ENCODE data around the gene RPTOR.
A peak's percentile ranks its signal among the peaks of the same experiment; 100 is the strongest.

Gene RPTOR, protein sequence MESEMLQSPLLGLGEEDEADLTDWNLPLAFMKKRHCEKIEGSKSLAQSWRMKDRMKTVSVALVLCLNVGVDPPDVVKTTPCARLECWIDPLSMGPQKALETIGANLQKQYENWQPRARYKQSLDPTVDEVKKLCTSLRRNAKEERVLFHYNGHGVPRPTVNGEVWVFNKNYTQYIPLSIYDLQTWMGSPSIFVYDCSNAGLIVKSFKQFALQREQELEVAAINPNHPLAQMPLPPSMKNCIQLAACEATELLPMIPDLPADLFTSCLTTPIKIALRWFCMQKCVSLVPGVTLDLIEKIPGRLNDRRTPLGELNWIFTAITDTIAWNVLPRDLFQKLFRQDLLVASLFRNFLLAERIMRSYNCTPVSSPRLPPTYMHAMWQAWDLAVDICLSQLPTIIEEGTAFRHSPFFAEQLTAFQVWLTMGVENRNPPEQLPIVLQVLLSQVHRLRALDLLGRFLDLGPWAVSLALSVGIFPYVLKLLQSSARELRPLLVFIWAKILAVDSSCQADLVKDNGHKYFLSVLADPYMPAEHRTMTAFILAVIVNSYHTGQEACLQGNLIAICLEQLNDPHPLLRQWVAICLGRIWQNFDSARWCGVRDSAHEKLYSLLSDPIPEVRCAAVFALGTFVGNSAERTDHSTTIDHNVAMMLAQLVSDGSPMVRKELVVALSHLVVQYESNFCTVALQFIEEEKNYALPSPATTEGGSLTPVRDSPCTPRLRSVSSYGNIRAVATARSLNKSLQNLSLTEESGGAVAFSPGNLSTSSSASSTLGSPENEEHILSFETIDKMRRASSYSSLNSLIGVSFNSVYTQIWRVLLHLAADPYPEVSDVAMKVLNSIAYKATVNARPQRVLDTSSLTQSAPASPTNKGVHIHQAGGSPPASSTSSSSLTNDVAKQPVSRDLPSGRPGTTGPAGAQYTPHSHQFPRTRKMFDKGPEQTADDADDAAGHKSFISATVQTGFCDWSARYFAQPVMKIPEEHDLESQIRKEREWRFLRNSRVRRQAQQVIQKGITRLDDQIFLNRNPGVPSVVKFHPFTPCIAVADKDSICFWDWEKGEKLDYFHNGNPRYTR (N-terminal part only)

DNA sequence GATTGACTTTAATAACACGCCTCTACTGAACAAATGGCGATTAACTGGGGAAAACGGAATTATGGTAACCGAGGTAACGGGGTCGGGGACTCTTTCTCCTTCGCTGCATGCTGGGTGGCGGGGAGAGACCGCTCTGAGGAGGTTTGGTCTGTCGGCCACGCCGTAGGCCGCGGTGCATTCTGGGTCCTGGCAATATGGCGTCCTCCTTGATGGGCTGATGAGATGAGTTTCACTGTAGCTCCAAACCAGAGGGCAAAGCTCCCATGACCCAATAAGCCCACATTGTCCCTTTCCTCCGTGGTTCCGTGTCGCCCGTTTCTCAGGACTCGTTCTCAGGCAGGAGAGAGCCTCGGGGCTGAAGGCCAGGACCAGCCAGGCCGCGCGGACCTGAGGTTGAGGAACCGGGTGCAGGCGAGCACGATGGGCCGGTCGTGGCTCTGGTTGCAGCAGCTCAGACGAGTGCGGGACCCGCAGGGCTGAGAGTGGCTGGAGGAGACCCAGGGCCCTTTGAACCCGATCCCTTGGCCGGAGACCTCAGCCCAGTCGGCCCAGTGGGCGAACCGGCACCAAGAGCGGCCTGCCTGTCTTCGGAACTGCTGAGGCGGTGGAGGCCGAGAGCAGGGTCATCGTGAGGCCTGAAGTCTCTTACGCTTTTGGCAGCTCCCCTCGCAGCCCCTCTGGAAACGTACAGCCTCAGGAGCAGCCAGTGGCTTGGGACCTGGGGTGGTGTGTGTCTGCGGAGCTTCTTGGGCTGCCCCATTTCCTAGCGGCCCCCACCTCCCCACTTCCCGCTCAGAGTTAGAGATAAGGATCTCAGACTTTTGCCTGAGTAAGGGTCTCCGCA is at the start of gene RPTOR:
Gene RPTOR, plus strand, starts transcription at position 184 of the 844 bp plus-strand sequence. CDS start 792 bp downstream, outside the sequence.
- peaks cover 16% of the 10 kb centered on the region for H3K27me3 Mint-ChIP-seq
- H3K27ac Mint-ChIP-seq (ENCODE audit: low read depth), result peak within 1 kb of the TSS; percentile 82
- ATAC-seq (replicated peaks; ENCODE audit: extremely low read depth, poor library complexity, severe bottlenecking), result peak; percentile 95
- H3K4me3 Mint-ChIP-seq, result peak within 1 kb of the TSS; percentile 85
- H3K4me1 Mint-ChIP-seq, result peaks cover 16% of the 10 kb centered on the region
- peak; percentile 76 to 78 for DNase-seq (ENCODE audit: low spot score in 2 of 2)
- H3K36me3 Mint-ChIP-seq (ENCODE audit: insufficient read depth), result peaks cover 6% of the 10 kb centered on the region
- H3K9me3 Mint-ChIP-seq, result no peaks in the 10 kb centered on the region

DNA sequence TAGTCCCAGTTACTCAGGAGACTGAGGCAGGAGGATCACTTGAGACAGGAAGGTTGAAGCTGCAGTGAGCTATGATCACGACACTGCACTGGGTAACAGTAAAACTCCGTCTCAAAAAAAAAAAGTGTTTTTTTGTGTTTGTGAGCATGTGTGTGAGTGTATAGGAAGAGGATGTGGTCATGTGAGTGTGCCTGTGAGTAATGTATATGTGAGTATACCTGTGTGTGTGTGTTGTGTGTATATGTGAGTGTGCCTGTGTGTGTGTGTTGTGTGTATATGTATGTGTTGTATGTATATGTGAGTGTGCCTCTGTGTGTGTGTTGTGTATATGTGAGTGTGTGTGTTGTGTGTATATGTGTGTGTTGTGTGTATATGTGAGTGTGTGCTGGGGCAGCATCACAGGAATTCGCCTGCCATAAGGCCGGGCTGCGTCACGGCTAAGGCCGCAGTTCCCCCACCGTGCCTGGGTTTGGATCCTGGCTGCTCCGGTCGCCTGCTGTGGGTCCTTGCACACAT is 46.9 kb upstream of the RPTOR start:
- Mint-ChIP-seq H3K4me1 (no peaks in the 10 kb centered on the region), H3K27me3 (peaks cover 10% of the 10 kb centered on the region), H3K36me3 (ENCODE audit: insufficient read depth) (no peaks in the 10 kb centered on the region), H3K4me3 (no peak overlapping the region), H3K9me3 (no peaks in the 10 kb centered on the region), H3K27ac (ENCODE audit: low read depth) (no peak overlapping the region)
- ATAC-seq (replicated peaks; ENCODE audit: extremely low read depth, poor library complexity, severe bottlenecking), result no peak
- DNase-seq (ENCODE audit: low spot score in 2 of 2), result no peak

DNA sequence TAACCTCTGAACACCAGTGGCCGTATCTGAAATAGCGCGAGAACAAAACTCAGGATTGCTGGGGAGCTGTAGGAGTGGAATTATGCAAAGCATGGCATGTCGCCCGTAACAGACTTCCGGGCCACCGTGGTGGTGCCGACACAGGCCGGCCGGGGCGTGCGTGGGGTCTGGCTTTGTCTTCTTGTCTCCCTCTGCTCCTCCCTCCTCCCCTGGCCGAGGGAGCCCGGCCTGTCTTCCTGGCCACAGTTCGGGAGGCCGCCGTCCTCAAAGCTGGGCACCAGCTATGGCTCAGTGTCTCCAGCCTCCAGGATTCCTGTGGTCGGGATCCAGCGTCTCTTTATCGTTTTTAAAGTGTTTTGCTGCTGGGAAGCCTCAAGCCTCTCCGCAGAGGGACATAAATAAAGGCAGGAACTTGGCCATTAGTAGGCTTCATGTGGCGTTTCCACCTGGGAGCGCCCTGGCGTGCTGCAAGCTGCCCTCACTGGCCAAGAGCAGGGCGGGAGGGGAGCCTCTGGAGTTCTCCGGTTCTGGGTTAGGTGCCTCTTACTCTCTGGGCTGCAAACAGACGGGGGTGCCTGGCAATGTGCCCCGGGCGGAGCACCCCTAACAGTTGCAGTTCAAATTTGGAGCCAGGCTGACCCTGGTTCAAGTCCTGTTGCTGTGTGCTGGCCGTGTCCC is 46.3 kb upstream of the RPTOR start:
- H3K4me3 Mint-ChIP-seq, result no peak overlapping the region
- H3K27me3 Mint-ChIP-seq, result peaks cover 11% of the 10 kb centered on the region
- no peaks in the 10 kb centered on the region for H3K36me3 Mint-ChIP-seq (ENCODE audit: insufficient read depth)
- DNase-seq (ENCODE audit: low spot score in 2 of 2) (no peak), ATAC-seq (replicated peaks; ENCODE audit: extremely low read depth, poor library complexity, severe bottlenecking) (no peak)
- H3K4me1 Mint-ChIP-seq, result no peaks in the 10 kb centered on the region
- H3K9me3 Mint-ChIP-seq, result no peaks in the 10 kb centered on the region
- H3K27ac Mint-ChIP-seq (ENCODE audit: low read depth), result no peak overlapping the region

DNA sequence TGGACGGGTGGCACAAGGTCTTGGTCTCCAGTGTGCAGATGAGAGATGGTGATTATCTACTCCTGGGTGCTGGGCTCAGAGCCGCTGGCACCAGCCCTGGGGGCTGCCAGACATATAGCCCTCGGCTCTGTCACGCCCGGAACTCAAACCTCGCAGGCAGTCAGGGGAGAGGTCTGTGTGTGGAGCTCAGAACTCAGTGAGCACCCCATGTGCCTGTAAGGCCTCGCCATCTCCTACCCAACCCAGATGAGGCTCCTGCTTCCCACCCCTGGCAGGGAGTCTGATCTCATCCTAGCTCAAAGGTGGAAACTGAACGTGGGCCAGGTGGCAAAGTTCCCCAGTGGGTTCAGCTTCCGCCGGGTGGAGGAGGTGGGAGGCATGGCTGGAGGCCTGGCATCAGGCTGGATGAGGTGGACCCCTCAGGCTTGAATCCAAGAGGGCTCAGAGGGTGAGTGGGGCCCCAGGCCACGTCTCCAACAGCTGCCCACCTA is 45.7 kb upstream of the RPTOR start:
- Mint-ChIP-seq H3K27ac (ENCODE audit: low read depth) (no peak overlapping the region), H3K36me3 (ENCODE audit: insufficient read depth) (no peaks in the 10 kb centered on the region), H3K4me1 (no peaks in the 10 kb centered on the region), H3K27me3 (peaks cover 17% of the 10 kb centered on the region), H3K4me3 (no peak overlapping the region), H3K9me3 (no peaks in the 10 kb centered on the region)
- ATAC-seq (replicated peaks; ENCODE audit: extremely low read depth, poor library complexity, severe bottlenecking) (no peak), DNase-seq (ENCODE audit: low spot score in 2 of 2) (no peak)

DNA sequence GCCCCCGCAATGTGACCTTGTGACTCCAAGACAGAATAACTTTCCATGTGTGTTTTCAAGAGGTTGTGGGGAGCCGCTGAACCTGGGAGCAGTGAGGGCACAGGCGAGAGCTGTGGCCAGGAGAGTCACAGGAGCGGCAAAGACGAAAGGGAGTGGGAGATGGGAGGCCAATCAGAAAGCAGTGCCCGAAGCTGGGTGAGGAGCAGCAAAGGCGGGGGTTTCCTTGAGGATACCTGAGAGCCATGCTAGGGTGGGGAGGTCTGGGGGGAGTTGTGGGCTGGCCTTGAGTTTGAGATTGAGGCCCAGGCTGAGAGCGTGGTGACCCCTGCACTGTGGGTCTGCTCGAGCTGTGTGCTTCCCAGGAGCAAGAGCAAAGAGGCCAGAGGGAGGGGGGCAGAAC is 45.1 kb upstream of the RPTOR start:
- Mint-ChIP-seq H3K27me3 (peaks cover 23% of the 10 kb centered on the region), H3K27ac (ENCODE audit: low read depth) (no peak overlapping the region), H3K4me3 (no peak overlapping the region), H3K4me1 (no peaks in the 10 kb centered on the region), H3K9me3 (no peaks in the 10 kb centered on the region), H3K36me3 (ENCODE audit: insufficient read depth) (no peaks in the 10 kb centered on the region)
- ATAC-seq (replicated peaks; ENCODE audit: extremely low read depth, poor library complexity, severe bottlenecking), result no peak
- DNase-seq (ENCODE audit: low spot score in 2 of 2), result no peak

DNA sequence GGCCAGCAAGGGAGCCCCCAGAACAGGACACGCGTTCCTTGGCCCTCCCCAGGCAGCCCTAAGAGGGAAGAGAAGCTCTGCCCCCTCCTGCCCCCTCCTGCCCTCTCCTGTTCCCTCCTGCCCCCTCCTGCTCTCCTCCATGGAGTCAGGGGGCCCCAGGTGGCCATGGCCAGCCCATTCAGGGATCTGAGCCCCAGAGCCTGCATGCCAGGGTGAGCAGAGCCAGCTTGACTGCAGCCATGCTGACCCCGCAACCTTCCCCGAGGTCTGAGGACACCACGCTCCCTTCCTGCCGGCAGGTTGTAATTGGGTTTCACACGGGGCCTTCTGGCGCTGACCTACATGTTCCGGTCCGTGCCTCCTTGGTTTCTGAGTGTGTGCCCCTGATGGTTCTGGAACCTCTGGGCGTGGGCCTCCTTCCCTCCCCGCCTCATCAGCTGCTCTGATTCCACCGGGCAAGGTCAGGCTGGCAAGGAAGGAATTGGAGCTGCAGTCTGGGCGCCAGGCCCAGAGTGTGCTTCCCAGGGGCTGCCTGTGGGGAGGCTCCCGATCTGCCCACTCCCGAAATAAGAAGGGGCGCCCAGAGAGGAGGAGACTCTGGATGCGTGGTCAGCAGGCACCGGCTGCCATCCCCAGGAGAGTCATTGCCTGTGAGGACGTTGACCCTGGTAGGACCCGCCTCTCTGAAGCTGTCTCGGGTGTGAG is 44.5 kb upstream of the RPTOR start:
- H3K36me3 Mint-ChIP-seq (ENCODE audit: insufficient read depth), result no peaks in the 10 kb centered on the region
- DNase-seq (ENCODE audit: low spot score in 2 of 2), result no peak
- no peaks in the 10 kb centered on the region for H3K9me3 Mint-ChIP-seq
- H3K4me3 Mint-ChIP-seq, result no peak overlapping the region
- ATAC-seq (replicated peaks; ENCODE audit: extremely low read depth, poor library complexity, severe bottlenecking), result no peak
- H3K27me3 Mint-ChIP-seq, result peaks cover 29% of the 10 kb centered on the region
- H3K27ac Mint-ChIP-seq (ENCODE audit: low read depth), result no peak overlapping the region
- no peaks in the 10 kb centered on the region for H3K4me1 Mint-ChIP-seq

DNA sequence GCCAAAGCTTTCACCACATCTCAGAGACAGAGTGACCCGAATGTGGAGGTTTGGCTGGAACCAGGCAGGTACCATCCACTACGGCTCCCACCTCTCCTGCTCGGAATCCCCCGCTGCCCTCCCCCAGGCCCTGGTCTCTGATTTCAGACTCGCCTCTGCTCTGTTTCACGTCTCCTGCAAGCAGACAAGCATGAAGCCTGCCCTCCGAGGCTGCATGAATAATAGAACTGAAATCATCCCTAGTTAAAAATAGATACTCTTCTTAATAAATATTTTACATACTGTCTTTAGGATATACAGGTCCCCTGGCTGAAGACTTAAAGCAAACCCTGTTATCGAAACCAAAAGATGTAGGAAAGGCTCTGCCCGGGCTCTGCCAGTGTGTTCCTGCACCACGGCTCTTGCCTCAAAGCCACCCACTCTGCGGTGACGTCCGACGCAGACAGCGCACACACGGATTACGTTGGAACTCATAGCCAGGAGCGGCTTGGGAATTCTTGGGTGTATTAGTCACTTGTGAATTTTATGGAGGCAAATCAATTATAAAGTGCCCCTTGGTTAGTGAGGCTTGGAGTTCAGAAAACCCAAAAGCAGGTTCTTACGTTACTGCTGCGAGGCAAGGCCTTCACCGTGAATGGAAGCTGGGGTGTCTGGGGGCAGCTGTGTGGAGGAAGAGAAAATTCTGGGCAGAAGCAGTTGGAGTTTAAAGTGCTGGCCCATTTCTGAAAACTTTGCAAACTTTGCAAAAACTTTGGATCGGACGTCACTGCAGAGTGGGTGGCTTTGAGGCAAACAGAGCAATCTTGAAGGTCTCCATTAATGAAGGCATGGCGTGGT is 42.7 kb upstream of the RPTOR start:
- Mint-ChIP-seq H3K27me3 (peaks cover 29% of the 10 kb centered on the region), H3K36me3 (ENCODE audit: insufficient read depth) (no peaks in the 10 kb centered on the region), H3K4me3 (no peak overlapping the region), H3K27ac (ENCODE audit: low read depth) (no peak overlapping the region), H3K4me1 (no peaks in the 10 kb centered on the region), H3K9me3 (no peaks in the 10 kb centered on the region)
- no peak for DNase-seq (ENCODE audit: low spot score in 2 of 2)
- ATAC-seq (replicated peaks; ENCODE audit: extremely low read depth, poor library complexity, severe bottlenecking), result no peak

DNA sequence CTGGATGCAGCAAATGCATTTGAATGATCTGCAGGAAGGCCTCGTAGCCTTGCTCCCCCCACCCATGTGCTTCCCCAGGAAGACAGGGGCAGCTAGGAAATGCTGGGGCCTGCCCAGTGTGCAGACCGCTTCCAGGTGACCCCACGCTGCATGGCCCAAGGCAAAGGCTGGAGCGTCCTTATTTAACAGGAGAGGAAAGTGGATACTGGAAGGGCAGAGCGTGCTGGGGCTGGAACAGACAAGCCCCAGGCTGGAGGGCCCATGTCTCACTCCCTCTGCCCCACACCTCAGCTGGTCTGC is 42.1 kb upstream of the RPTOR start:
- Mint-ChIP-seq H3K36me3 (ENCODE audit: insufficient read depth) (no peaks in the 10 kb centered on the region), H3K4me3 (no peak overlapping the region), H3K9me3 (no peaks in the 10 kb centered on the region), H3K27ac (ENCODE audit: low read depth) (no peak overlapping the region), H3K4me1 (no peaks in the 10 kb centered on the region), H3K27me3 (peaks cover 29% of the 10 kb centered on the region)
- ATAC-seq (replicated peaks; ENCODE audit: extremely low read depth, poor library complexity, severe bottlenecking), result no peak
- no peak for DNase-seq (ENCODE audit: low spot score in 2 of 2)

DNA sequence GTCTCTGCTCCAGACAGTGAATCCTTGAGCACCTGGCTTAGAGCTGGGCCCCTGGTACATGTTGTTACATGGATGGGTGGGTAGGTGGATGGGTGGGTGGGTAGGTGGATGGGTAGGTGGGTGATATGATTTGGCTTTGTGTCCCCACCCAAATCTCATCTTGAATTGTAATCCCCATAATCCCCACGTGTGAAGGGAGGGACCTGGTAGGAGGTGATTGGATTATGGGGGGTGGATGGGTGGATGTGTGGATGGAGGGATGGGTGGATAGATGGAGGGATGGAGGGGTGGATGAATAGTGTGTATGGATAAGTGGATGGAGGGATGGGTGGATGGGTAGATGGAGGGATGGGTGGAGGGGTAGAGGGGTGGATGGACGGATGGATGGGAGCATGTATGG is 41.6 kb upstream of the RPTOR start:
- H3K27me3 Mint-ChIP-seq, result peaks cover 29% of the 10 kb centered on the region
- ATAC-seq (replicated peaks; ENCODE audit: extremely low read depth, poor library complexity, severe bottlenecking), result no peak
- no peak overlapping the region for H3K27ac Mint-ChIP-seq (ENCODE audit: low read depth)
- H3K4me1 Mint-ChIP-seq, result no peaks in the 10 kb centered on the region
- DNase-seq (ENCODE audit: low spot score in 2 of 2), result no peak
- no peak overlapping the region for H3K4me3 Mint-ChIP-seq
- H3K9me3 Mint-ChIP-seq, result no peaks in the 10 kb centered on the region
- H3K36me3 Mint-ChIP-seq (ENCODE audit: insufficient read depth), result no peaks in the 10 kb centered on the region

DNA sequence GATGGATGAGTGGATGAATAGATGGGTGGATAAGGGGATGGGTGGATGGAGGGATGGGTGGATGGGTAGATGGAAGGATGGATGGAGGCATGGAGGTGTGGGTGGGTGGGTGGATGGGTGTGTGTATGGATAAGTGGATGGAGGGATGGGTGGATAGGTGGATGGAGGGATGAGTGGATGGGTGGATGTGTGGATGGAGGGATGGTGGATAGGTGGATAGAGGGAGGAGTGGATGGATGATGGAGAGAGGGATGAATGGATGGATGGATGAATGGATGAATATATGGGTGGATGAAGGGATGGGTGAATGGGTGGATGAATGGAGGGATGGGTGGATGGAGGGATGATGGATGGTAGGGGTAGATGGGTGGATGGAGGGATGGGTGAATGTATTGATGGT is 40.7 kb upstream of the RPTOR start:
- peaks cover 29% of the 10 kb centered on the region for H3K27me3 Mint-ChIP-seq
- H3K9me3 Mint-ChIP-seq, result no peaks in the 10 kb centered on the region
- H3K27ac Mint-ChIP-seq (ENCODE audit: low read depth), result no peak overlapping the region
- no peak overlapping the region for H3K4me3 Mint-ChIP-seq
- H3K36me3 Mint-ChIP-seq (ENCODE audit: insufficient read depth), result no peaks in the 10 kb centered on the region
- H3K4me1 Mint-ChIP-seq, result no peaks in the 10 kb centered on the region
- ATAC-seq (replicated peaks; ENCODE audit: extremely low read depth, poor library complexity, severe bottlenecking) (no peak), DNase-seq (ENCODE audit: low spot score in 2 of 2) (no peak)

Measured in central memory CD8-positive, alpha-beta T cell (primary cell).